NCI-H2107 (cell line): ENCODE data around the gene CPN2.

Source experiments
- DNase-seq: peaks from one replicate; lab custom pipeline; 2025; lab: John Stamatoyannopoulos, UW

CPN2 gene

GRCh38 chr3:194351080-194351672 is at the start of gene CPN2:
CPN2 (minus strand) TSS chr3:194351328; CDS start chr3:194342702, 8,626 bp downstream.
- DNase-seq = no peak

- no peak for DNase-seq
These were observed 48.8 kb upstream of the CPN2 start for GRCh38 chr3:194399874-194400411.

GRCh38 chr3:194399166-194399565 is 48.0 kb upstream of the CPN2 start, which contains the start of gene GP5:
GP5 (minus strand) TSS chr3:194399266; CDS start chr3:194398282, 984 bp downstream.
- DNase-seq = no peak

GRCh38 chr3:194397757-194398312 is 46.7 kb upstream of the CPN2 start:
- DNase-seq = no peak

GRCh38 chr3:194396859-194397756 is 46.0 kb upstream of the CPN2 start:
- no peak for DNase-seq

GRCh38 chr3:194396539-194396858 is 45.4 kb upstream of the CPN2 start:
- DNase-seq = no peak

- DNase-seq = no peak
These were observed 44.8 kb upstream of the CPN2 start for GRCh38 chr3:194395778-194396538.

GRCh38 chr3:194395212-194395611 is 44.1 kb upstream of the CPN2 start:
- peak; percentile 82 for DNase-seq

GRCh38 chr3:194392576-194392975 is 41.4 kb upstream of the CPN2 start:
- DNase-seq = no peak

GRCh38 chr3:194390835-194391234 is 39.7 kb upstream of the CPN2 start:
- DNase-seq = no peak

- no peak for DNase-seq
These were observed 38.1 kb upstream of the CPN2 start for GRCh38 chr3:194389269-194389668.

- DNase-seq = no peak
These were observed 36.8 kb upstream of the CPN2 start for GRCh38 chr3:194387926-194388418.

- no peak for DNase-seq
These were observed 36.1 kb upstream of the CPN2 start for GRCh38 chr3:194387276-194387675.

- no peak for DNase-seq
These were observed 35.5 kb upstream of the CPN2 start for GRCh38 chr3:194386648-194387047.

GRCh38 chr3:194386066-194386465 is 34.9 kb upstream of the CPN2 start:
- no peak for DNase-seq

- no peak for DNase-seq
These were observed 33.5 kb upstream of the CPN2 start for GRCh38 chr3:194384569-194385001.

GRCh38 chr3:194384156-194384555 is 33.0 kb upstream of the CPN2 start:
- DNase-seq = no peak

- DNase-seq = no peak
These were observed 32.3 kb upstream of the CPN2 start for GRCh38 chr3:194383276-194383940.

- no peak for DNase-seq
These were observed 31.7 kb upstream of the CPN2 start for GRCh38 chr3:194382892-194383223.

- DNase-seq = no peak
These were observed 31.2 kb upstream of the CPN2 start for GRCh38 chr3:194382196-194382891.

- no peak for DNase-seq
These were observed 30.3 kb upstream of the CPN2 start for GRCh38 chr3:194381460-194381875.
